Measurements from ENCODE around the gene SPC24.

DNA sequence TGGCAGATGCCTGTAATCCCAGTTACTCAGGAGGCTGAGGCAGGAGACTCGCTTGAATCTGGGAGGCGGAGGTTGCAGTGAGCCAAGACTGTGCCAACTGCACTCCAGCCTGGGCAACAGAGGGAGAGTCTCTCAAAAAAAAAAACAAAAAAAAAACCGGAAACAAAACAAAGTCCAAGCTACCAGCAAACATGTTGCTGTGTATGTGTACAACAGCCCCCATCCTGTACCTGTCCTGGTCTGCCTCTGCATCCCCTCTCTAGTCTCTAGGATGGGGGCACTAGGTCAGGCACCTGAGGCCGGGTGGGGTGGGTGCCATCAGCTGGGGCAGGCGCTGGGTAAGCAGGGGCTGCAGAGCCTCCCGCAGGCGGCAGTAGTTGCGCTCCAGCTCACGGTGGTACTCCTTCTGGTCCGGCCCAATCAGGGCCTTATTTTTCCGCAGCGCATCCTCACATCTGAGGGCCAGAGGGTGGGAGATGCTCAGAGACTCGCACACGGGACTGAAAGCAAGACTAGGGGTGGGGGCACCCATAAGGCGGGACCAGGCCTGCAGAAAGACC lies 44.5 kb upstream of the SPC24 start:
- TF ChIP-seq SPI1 (IDR thresholded peaks at IDR 0.05; ENCODE audit: borderline replicate concordance, low read depth, low read length) (no peak), POLR2A (conservative IDR thresholded peaks at IDR 0.05) (no peak), CEBPB (tag; IDR thresholded peaks at IDR 0.05) (no peak), RERE (CRISPR knock-in tag; IDR thresholded peaks at IDR 0.05; ENCODE audit: borderline replicate concordance) (no peak), TEAD1 (CRISPR knock-in tag; IDR thresholded peaks at IDR 0.05) (no peak), CTCF (IDR thresholded peaks at IDR 0.05 in 2 of 3, conservative IDR thresholded peaks at IDR 0.05 in 1 of 3; ENCODE audit: insufficient read depth in 2 of 3, low read depth in 1 of 3, low read length in 3 of 3) (no peak), YBX1 (IDR thresholded peaks at IDR 0.05) (no peak), ZNF311 (CRISPR knock-in tag; IDR thresholded peaks at IDR 0.05) (no peak), CREM (IDR thresholded peaks at IDR 0.05; ENCODE audit: low read depth) (no peak), ZNF384 (IDR thresholded peaks at IDR 0.05; ENCODE audit: low read depth, low read length) (no peak), ZNF23 (CRISPR knock-in tag; IDR thresholded peaks at IDR 0.05) (no peak)
- TF ChIP-seq, protein P1, sequence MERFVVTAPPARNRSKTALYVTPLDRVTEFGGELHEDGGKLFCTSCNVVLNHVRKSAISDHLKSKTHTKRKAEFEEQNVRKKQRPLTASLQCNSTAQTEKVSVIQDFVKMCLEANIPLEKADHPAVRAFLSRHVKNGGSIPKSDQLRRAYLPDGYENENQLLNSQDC (CRISPR knock-in tag; IDR thresholded peaks at IDR 0.05): no peak
